Dermis microvascular lymphatic vessel endothelial cell (primary cell): ENCODE measurements around the gene RBM8A. TPM values are rescaled to one million over a fixed set of nuclear protein-coding genes. Genes with fewer than 3 reads are reported as not detected.
"Not testable (repeated sequence)": the region's sequence is repeated elsewhere in the genome, so short reads cannot be mapped to it uniquely, and the experiment has no call there.

ENCODE experiments used
- DNase-seq, 2 donors: peaks; one replicate each; pipeline versions ENCODE4 v3.0.0 to v3.0.0-alpha.2; 2010; ENCODE audit warnings: low read depth in 2 of 2
- total RNA-seq: library from RNA; depleted of rRNA; stranded (reverse); fragments of >200 nt; gene quantifications from 2 replicates; pipeline ENCODE4 v1.2.1, GENCODE V29; 2014

The RBM8A gene
- total RNA-seq, 1 donor from 2014 or later: 82.2 TPM

GRCh38 chr1:145956781-145957442, 29.6 kb upstream of the RBM8A start:
- peak in 1 of 2 donors; percentile 38 for DNase-seq

- no peak for DNase-seq
Observed at GRCh38 chr1:145956361-145956760, 29.1 kb upstream of the RBM8A start.

GRCh38 chr1:145955436-145955835, 28.2 kb upstream of the RBM8A start:
- DNase-seq: no peak

GRCh38 chr1:145953861-145954260, 26.6 kb upstream of the RBM8A start:
- no peak for DNase-seq

GRCh38 chr1:145952903-145953302, 25.6 kb upstream of the RBM8A start:
- DNase-seq: no peak

GRCh38 chr1:145951526-145951925, 24.2 kb upstream of the RBM8A start:
- no peak for DNase-seq

- DNase-seq: no peak
Observed at GRCh38 chr1:145949219-145949618, 21.9 kb upstream of the RBM8A start.

GRCh38 chr1:145947551-145947950, 20.3 kb upstream of the RBM8A start:
- no peak for DNase-seq

- DNase-seq: no peak
Observed at GRCh38 chr1:145946477-145946986, 19.2 kb upstream of the RBM8A start.

- no peak for DNase-seq
Observed at GRCh38 chr1:145944532-145944931, 17.2 kb upstream of the RBM8A start.

- DNase-seq: no peak
Observed at GRCh38 chr1:145942871-145943270, 15.6 kb upstream of the RBM8A start.

- DNase-seq: no peak
Observed at GRCh38 chr1:145942405-145942804, 15.1 kb upstream of the RBM8A start.

GRCh38 chr1:145937436-145937835, 10.2 kb upstream of the RBM8A start:
- no peak for DNase-seq

- DNase-seq: no peak
Observed at GRCh38 chr1:145936247-145936646, 9.0 kb upstream of the RBM8A start.

GRCh38 chr1:145935708-145936107, 8.4 kb upstream of the RBM8A start:
- DNase-seq: no peak

GRCh38 chr1:145932522-145933009, 5.3 kb upstream of the RBM8A start:
- DNase-seq: not testable (repeated sequence)

GRCh38 chr1:145927916-145928643, 796 bp upstream of the RBM8A start:
- DNase-seq: no peak

- DNase-seq: peak in 1 of 2 donors; percentile 10
Observed at GRCh38 chr1:145926686-145927062, 610 bp downstream of the RBM8A start.

GRCh38 chr1:145922266-145922665, 5.0 kb downstream of the RBM8A start:
- DNase-seq: no peak

- DNase-seq: not testable (repeated sequence)
Observed at GRCh38 chr1:145920297-145920696, 7.0 kb downstream of the RBM8A start.

- peak; percentile 43 to 78 for DNase-seq
Observed at GRCh38 chr1:145918992-145919939, 8.0 kb downstream of the RBM8A start.
